ENCODE data around the gene SLC16A12. TPM values are rescaled to one million over a fixed set of nuclear protein-coding genes. Genes with fewer than 3 reads are reported as not detected.
A peak's percentile ranks its signal among the peaks of the same experiment; 100 is the strongest.

The SLC16A12 gene
- total RNA-seq, 1 donor from 2014 or later, result 1.0 TPM

GRCh38 chr10:89554433-89554832, 19.0 kb upstream of the SLC16A12 start:
- intact Hi-C loops (cut with DNase I), result no loop called here
- Histone ChIP-seq H3K4me1 (no peaks in the 10 kb centered on the region), H3K4me3 (no peak overlapping the region), H3K9me3 (no peaks in the 10 kb centered on the region), H3K36me3 (no peaks in the 10 kb centered on the region), H3K27me3 (ENCODE audit: low read depth) (no peaks in the 10 kb centered on the region), H3K27ac (no peak overlapping the region)
- DNase-seq (no peak), ATAC-seq (no peak)
- no peak for TF ChIP-seq CTCF (IDR thresholded peaks at IDR 0.05)

GRCh38 chr10:89553064-89553734, 17.8 kb upstream of the SLC16A12 start:
- intact Hi-C loops (cut with DNase I), result no loop called here
- Histone ChIP-seq H3K4me1 (no peaks in the 10 kb centered on the region), H3K27ac (no peak overlapping the region), H3K27me3 (ENCODE audit: low read depth) (no peaks in the 10 kb centered on the region), H3K9me3 (no peaks in the 10 kb centered on the region), H3K4me3 (no peak overlapping the region), H3K36me3 (no peaks in the 10 kb centered on the region)
- TF ChIP-seq CTCF (IDR thresholded peaks at IDR 0.05), result no peak
- DNase-seq, result no peak
- ATAC-seq, result peak in 1 of 2 donors; percentile 83

- no peaks in the 10 kb centered on the region for H3K27me3 ChIP-seq (ENCODE audit: low read depth)
- ATAC-seq (no peak), DNase-seq (no peak)
- H3K4me3 ChIP-seq, result no peak overlapping the region
- H3K4me1 ChIP-seq, result no peaks in the 10 kb centered on the region
- no peak overlapping the region for H3K27ac ChIP-seq
- H3K9me3 ChIP-seq, result no peaks in the 10 kb centered on the region
- intact Hi-C loops (cut with DNase I), result no loop called here
- no peak for TF ChIP-seq CTCF (IDR thresholded peaks at IDR 0.05)
- no peaks in the 10 kb centered on the region for H3K36me3 ChIP-seq
Measured at GRCh38 chr10:89552213-89552612, 16.8 kb upstream of the SLC16A12 start.

- no peak overlapping the region for H3K4me3 ChIP-seq
- no peaks in the 10 kb centered on the region for H3K36me3 ChIP-seq
- no peaks in the 10 kb centered on the region for H3K27me3 ChIP-seq (ENCODE audit: low read depth)
- intact Hi-C loops (cut with DNase I), result no loop called here
- no peak overlapping the region for H3K27ac ChIP-seq
- H3K4me1 ChIP-seq, result no peaks in the 10 kb centered on the region
- H3K9me3 ChIP-seq, result no peaks in the 10 kb centered on the region
- ATAC-seq (no peak), DNase-seq (no peak)
- TF ChIP-seq CTCF (IDR thresholded peaks at IDR 0.05), result no peak
Measured at GRCh38 chr10:89550509-89550908, 15.1 kb upstream of the SLC16A12 start.

- DNase-seq, result no peak
- Histone ChIP-seq H3K4me3 (no peak overlapping the region), H3K27me3 (ENCODE audit: low read depth) (no peaks in the 10 kb centered on the region), H3K9me3 (no peaks in the 10 kb centered on the region), H3K36me3 (no peaks in the 10 kb centered on the region), H3K4me1 (no peaks in the 10 kb centered on the region), H3K27ac (no peak overlapping the region)
- intact Hi-C loops (cut with DNase I), result no loop called here
- ATAC-seq, result no peak
- TF ChIP-seq CTCF (IDR thresholded peaks at IDR 0.05), result no peak
Measured at GRCh38 chr10:89549510-89549909, 14.1 kb upstream of the SLC16A12 start.

Data from lower lobe of right lung (tissue), 2 donors.